Measurements from ENCODE around the gene NPTXR. TPM values are rescaled to one million over a fixed set of nuclear protein-coding genes. Genes with fewer than 3 reads are reported as not detected.

NPTXR gene
- total and polyA plus RNA-seq, 2 donors (not counting 3 experiments of a cell fraction or from before 2014, with no cell fraction given) = 0.37 to 0.73 TPM

DNA sequence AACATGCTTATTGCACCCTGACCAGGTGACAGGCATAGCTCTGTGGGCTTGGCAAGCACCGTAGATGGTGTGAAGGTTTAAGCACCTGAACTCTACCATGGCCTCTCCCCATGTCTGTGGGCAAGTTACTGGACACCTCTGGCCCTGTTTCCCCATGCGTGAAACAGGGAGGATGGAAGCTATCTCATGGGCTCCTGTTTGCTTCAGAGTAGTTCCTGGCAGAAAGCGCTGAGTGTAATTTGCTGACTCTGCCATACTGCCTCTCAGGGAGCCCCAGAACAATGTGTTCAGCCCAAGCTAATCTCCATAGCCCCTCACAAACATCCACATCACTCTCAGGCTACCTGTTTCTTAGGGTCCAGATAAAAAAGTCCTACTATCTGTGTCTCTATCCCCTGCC, 25.8 kb upstream of the NPTXR start:
- Histone ChIP-seq H3K36me3 (ENCODE audit: control insufficient read depth in 2 of 2, extremely low read depth in 1 of 2, insufficient read depth in 2 of 2, low read length in 2 of 2) (peaks cover 3 to 5% of the 10 kb centered on the region in 2 experiments), H3K9ac (replicated peaks; ENCODE audit: extremely low read depth, insufficient read depth, low read length) (no peak overlapping the region), H3K4me3 (replicated peaks in 1 of 3; ENCODE audit: insufficient read depth in 1 of 3, low read depth in 1 of 3, low read length in 3 of 3) (no peak overlapping the region), H3K4me1 (ENCODE audit: control insufficient read depth, extremely low read depth, insufficient read depth, low read length) (peaks cover 30% of the 10 kb centered on the region), H3K27ac (ENCODE audit: insufficient read depth, low read depth, low read length) (no peak overlapping the region), H3K9me3 (replicated peaks; ENCODE audit: control insufficient read depth, insufficient read depth, low read length) (no peaks in the 10 kb centered on the region), H3K27me3 (ENCODE audit: control insufficient read depth in 2 of 2, insufficient read depth in 2 of 2, low read length in 2 of 2) (peaks cover 7 to 12% of the 10 kb centered on the region in 2 experiments), H3K4me2 (ENCODE audit: insufficient read depth, low read length) (no peak overlapping the region), H2AFZ (ENCODE audit: low read depth, low read length) (no peak overlapping the region), H4K20me1 (replicated peaks; ENCODE audit: control insufficient read depth, extremely low read depth, insufficient read depth, low read length) (no peaks in the 10 kb centered on the region), H3K9me1 (replicated peaks; ENCODE audit: control insufficient read depth, extremely low read depth, insufficient read depth, low read length) (no peaks in the 10 kb centered on the region), H3K79me2 (ENCODE audit: control insufficient read depth, insufficient read depth, low read length) (peaks cover 21% of the 10 kb centered on the region)
- dilution Hi-C loops (cut with MboI; ENCODE audit: extremely low pct_ligation_motif_present, low sequenced_read_pairs) (no loop called here), intact Hi-C loops (cut with micrococcal nuclease) (loop anchor here (1.0 to 10.0 kb wide), 6 partner anchors 55 to 663 kb away; partner anchors contain the start of gene RPS19BP1)
- FAIRE-seq (no peak), DNase-seq (ENCODE audit: low read depth, low spot score) (no peak)
- no TSS peak for BruUV-seq (replicated peaks)
- TF ChIP-seq POLR2AphosphoS5 (IDR thresholded peaks at IDR 0.05; ENCODE audit: insufficient read depth, low read depth, low read length) (no peak), EZH2 (IDR thresholded peaks at IDR 0.05; ENCODE audit: borderline replicate concordance, low read depth, low read length, severe bottlenecking) (no peak), MYC (IDR thresholded peaks at IDR 0.05; ENCODE audit: low read depth, low read length) (no peak), POLR2A (IDR thresholded peaks at IDR 0.05; ENCODE audit: low read depth, low read length) (no peak), FOS (IDR thresholded peaks at IDR 0.05; ENCODE audit: borderline replicate concordance, insufficient read depth, low read length) (no peak), JUN (IDR thresholded peaks at IDR 0.05; ENCODE audit: borderline replicate concordance, insufficient read depth, insufficient read length, low read depth) (no peak), GATA2 (IDR thresholded peaks at IDR 0.05; ENCODE audit: insufficient read depth, insufficient read length, low read depth, low read length) (no peak)
- TF ChIP-seq, protein P1, sequence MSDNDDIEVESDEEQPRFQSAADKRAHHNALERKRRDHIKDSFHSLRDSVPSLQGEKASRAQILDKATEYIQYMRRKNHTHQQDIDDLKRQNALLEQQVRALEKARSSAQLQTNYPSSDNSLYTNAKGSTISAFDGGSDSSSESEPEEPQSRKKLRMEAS (IDR thresholded peaks at IDR 0.05; ENCODE audit: insufficient read depth, insufficient read length) = no peak
- TF ChIP-seq, protein P2, sequence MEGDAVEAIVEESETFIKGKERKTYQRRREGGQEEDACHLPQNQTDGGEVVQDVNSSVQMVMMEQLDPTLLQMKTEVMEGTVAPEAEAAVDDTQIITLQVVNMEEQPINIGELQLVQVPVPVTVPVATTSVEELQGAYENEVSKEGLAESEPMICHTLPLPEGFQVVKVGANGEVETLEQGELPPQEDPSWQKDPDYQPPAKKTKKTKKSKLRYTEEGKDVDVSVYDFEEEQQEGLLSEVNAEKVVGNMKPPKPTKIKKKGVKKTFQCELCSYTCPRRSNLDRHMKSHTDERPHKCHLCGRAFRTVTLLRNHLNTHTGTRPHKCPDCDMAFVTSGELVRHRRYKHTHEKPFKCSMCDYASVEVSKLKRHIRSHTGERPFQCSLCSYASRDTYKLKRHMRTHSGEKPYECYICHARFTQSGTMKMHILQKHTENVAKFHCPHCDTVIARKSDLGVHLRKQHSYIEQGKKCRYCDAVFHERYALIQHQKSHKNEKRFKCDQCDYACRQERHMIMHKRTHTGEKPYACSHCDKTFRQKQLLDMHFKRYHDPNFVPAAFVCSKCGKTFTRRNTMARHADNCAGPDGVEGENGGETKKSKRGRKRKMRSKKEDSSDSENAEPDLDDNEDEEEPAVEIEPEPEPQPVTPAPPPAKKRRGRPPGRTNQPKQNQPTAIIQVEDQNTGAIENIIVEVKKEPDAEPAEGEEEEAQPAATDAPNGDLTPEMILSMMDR (IDR thresholded peaks at IDR 0.05; ENCODE audit: extremely low read depth in 1 of 2, insufficient read depth in 1 of 2, low read depth in 1 of 2, low read length in 2 of 2) = no peak
- POLR2A ChIA-PET = interaction anchor here (1.7 kb wide), 1 partner anchor 101 kb away, joined by 6 read pairs; no protein-coding TSS in a partner anchor
- CTCF ChIA-PET = interaction anchor here (0.6 to 7.0 kb wide), 48 partner anchors 8 to 659 kb away, joined by 3 to 160 read pairs (median 4); partner anchors contain the start of genes APOBEC3B, APOBEC3C and NPTXR
